Embryonic facial prominence (tissue), 1 donor: ENCODE measurements around the gene PRDM2.
"Not testable (repeated sequence)": the region's sequence is repeated elsewhere in the genome, so short reads cannot be mapped to it uniquely, and the experiment has no call there.

Experiments used
- DNase-seq: peaks from one replicate; pipeline ENCODE4 v3.0.0-alpha.2; 2016; ENCODE audit errors: extremely low spot score

The PRDM2 gene

DNA sequence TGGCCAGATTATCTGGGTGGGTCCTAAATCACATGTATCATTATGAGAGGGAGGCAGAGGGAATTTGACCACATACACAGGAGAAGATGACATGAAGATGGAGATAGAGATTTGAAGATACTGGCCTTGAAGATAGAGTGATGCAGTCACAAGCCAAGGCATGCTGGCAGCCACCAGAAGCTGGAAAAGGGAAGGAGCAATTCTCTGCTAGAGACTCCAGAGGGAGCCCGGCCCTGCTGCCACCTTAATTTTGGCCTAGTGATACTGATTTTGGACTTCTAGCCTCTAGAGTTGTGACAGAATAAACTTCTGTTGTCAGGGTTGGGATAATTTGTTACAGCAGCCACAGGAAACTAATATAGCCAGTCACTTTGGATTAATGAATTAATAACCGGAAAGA is 2.2 kb upstream of the PRDM2 start:
- DNase-seq: no peak

- DNase-seq: no peak
These were observed 478 bp upstream of the PRDM2 start for GRCh38 chr1:13699510-13699909.

GRCh38 chr1:13700521-13701270 is 708 bp downstream of the PRDM2 start:
- DNase-seq: no peak

- DNase-seq: no peak
These were observed 1.3 kb downstream of the PRDM2 start for GRCh38 chr1:13701271-13701640.

DNA sequence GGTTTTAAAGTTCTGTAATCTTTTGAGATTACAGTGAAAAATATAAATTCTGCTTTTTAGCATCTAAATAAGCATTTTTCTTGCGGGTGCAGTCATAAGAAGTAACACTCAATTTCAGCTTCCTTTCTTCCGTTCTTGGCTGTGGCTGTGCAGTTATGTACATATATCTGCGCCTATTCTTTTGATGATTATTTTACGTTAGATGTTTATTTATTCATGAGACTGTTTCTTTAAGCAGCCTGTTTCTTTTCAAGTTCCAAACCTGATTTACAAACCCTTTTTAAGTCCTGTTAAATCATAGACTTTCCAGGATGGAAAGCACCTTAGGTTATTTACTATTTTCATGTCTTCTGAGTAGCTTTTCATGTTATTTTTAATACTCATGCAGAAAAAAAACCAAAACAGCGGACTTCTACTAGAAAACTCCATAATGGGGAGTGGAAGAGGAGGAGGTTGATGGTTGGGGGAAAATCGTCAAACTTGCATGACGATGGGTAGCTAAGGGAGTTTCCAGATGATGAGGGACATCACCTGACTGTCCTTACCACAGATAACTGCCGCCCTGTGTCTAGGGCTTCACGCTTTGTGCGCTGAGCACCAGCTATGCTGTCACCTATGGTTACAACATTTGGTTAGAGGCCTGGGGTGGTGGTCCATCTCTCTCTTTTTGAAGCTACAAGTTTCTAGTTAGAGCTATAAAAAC is 2.6 kb downstream of the PRDM2 start:
- no peak for DNase-seq

- no peak for DNase-seq
These were observed 3.1 kb downstream of the PRDM2 start for GRCh38 chr1:13703128-13703513.

GRCh38 chr1:13703558-13704490 is 3.8 kb downstream of the PRDM2 start:
- no peak for DNase-seq

DNA sequence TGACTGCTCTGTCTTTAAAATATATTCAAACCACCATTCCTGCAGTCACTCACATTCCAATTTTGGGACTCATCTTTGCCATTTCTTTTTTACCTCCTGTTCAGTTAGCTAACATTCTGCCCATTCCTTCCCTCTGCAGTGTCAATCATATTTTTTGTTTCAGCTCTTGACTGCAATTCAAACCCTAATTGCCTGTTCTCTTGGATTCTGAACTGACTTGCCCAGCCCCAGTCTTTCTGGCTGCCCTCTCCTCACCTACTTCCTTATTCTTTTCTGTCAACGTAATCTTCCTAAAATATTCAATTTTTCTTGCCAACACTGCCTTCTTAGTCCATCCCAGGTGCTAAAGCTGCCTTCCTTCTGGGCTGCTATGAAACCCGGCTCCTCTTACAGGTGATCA is 6.1 kb downstream of the PRDM2 start:
- DNase-seq: no peak

- no peak for DNase-seq
These were observed 7.2 kb downstream of the PRDM2 start for GRCh38 chr1:13707164-13707563.

- no peak for DNase-seq
These were observed 8.5 kb downstream of the PRDM2 start for GRCh38 chr1:13708380-13708982.

DNA sequence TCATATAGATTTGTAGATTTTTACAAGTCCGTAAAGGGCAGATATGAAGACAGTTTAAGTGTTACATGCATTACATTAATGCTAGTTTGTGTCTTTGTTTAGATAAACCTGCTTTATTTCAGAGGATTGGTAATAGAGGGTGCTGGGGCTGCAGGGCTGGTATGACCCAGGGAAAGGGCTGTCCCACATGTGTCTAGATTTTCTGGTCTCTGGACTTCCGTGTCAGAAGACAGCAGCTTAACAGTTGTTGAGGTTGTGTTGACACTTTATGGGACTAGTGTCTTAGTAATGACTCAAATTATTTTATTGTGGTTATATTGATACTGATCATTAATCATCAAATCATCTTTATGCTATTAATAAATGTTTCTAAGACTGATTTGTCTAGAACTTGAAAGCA is 10.1 kb downstream of the PRDM2 start:
- DNase-seq: no peak

DNA sequence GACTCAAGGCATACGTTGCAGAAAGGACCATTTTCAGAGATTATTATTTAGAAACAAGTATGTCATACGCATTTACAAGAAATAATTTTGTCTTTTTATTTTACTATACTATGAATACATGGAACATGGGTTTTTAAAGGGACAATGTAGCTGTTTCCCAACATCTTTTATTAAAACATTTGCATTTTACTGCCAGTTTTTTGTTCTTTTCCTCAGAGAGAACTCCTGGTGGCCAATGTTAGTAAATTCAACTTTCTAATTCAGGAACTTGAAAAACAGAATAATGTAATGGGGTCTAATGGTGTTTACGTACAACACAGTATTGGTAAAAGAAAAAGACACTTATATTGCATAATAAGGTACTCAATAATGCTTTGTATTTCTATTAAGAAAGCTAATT is 14.9 kb downstream of the PRDM2 start:
- DNase-seq: no peak

DNA sequence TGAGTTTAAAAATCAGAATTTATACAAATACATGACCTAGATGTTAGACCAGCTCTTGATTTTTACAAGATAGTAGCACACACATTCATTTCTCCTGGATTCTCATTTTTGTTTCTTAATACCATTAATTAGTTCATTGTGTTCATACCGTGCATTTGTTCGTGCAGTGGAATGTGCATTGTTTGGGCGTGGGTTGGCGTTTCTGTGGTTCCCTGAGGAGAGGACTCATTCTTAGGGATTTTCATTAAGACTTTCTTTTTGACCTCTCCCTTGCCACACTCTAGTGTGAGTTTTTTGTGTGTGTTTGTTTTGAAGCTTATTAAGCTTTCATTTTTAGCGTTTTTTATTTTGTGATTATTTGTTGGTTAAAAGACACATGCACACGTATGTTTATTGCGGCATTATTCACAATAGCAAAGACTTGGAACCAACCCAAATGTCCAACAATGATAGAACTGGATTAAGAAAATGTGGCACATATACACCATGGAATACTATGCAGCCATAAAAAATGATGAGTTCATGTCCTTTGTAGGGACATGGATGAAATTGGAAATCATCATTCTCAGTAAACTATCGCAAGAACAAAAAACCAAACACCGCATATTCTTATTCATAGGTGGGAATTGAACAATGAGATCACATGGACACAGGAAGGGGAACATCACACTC is 15.8 kb downstream of the PRDM2 start:
- DNase-seq: not testable (repeated sequence)

GRCh38 chr1:13722808-13723360 is 22.9 kb downstream of the PRDM2 start:
- no peak for DNase-seq

DNA sequence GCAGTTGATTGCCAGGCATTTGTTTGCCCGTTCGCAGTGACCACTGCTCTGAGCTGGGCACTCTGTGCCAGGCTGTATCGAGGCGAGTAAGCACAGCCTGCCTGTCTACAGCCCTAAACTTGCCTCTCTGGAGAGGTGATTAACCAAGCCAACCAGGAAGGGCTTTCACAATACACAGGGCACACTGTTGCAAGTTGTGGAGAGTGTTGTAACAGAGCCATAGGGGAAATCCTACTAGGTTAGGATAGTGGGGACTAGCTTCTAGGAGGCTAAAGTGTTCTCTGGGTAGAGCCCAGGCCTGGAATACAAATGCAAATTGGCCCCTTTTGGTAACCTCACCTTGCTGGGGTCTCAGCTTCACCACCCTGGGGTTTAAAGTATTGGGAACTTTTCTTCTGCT is 23.8 kb downstream of the PRDM2 start:
- no peak for DNase-seq

GRCh38 chr1:13725714-13726175 is 25.8 kb downstream of the PRDM2 start:
- no peak for DNase-seq

- DNase-seq: no peak
These were observed 28.2 kb downstream of the PRDM2 start for GRCh38 chr1:13728091-13728715.

DNA sequence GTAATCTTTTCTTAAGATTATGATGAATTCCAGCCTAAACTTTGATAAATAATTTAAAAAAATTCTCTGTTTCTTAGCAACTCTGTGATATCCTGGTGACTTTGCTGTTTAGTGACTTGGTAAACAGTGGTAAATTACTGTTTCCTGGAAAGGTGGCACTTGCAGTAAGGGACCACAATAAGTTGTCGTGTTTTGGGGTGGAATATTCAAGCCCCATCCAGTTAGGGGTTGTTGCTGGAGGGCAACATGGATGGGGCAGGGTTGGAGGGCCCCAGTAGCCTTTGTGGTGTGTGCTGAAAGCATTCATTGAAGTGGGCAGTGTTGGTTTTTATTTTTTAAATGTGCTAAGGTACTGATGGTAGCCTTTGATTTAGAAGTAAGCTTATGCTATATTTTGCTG is 30.3 kb downstream of the PRDM2 start:
- no peak for DNase-seq

- no peak for DNase-seq
These were observed 30.9 kb downstream of the PRDM2 start for GRCh38 chr1:13730751-13731482.

GRCh38 chr1:13731897-13732296 is 31.9 kb downstream of the PRDM2 start:
- no peak for DNase-seq
